ENCODE measurements around the gene CRY2.

DNA sequence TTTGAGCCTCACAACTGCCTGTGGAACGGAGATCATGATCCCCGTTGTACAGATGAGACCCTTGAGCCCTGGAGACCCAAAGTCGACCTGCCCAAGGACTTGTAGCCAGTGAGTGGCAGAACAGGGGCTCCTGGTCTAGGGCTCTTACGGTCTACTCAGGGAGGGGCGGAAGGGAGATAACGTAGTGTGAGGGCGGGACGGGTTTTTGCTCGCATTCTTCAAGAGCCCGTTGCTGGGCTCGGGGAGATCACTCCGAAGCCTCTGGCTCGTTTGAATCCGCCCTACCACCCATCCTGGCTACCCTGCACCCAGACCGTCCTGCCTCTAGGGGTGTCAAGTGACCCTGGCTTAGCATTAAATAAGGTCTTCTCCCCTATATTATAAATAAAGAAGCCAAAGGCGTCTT lies 639 bp downstream of the CRY2 start:
- TF ChIP-seq EGR1 (IDR thresholded peaks at IDR 0.05; ENCODE audit: borderline replicate concordance in 1 of 2, low read depth in 2 of 2, low read length in 2 of 2), result no peak
- TF ChIP-seq, protein P1, sequence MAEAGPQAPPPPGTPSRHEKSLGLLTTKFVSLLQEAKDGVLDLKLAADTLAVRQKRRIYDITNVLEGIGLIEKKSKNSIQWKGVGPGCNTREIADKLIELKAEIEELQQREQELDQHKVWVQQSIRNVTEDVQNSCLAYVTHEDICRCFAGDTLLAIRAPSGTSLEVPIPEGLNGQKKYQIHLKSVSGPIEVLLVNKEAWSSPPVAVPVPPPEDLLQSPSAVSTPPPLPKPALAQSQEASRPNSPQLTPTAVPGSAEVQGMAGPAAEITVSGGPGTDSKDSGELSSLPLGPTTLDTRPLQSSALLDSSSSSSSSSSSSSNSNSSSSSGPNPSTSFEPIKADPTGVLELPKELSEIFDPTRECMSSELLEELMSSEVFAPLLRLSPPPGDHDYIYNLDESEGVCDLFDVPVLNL (IDR thresholded peaks at IDR 0.05; ENCODE audit: low read depth, low read length), result no peak

Data from GM12878 (cell line).